ENCODE data around the gene FRAT2.

Gene FRAT2, protein sequence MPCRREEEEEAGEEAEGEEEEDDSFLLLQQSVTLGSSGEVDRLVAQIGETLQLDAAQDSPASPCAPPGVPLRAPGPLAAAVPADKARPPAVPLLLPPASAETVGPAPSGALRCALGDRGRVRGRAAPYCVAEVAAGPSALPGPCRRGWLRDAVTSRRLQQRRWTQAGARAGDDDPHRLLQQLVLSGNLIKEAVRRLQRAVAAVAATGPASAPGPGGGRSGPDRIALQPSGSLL

GRCh38 chr10:97334370-97335175 lies at the start of gene FRAT2:
Gene FRAT2 (minus strand): TSS chr10:97334729. CDS start chr10:97334572, 157 bp downstream.
- peak; percentile 92 for DNase-seq

DNA sequence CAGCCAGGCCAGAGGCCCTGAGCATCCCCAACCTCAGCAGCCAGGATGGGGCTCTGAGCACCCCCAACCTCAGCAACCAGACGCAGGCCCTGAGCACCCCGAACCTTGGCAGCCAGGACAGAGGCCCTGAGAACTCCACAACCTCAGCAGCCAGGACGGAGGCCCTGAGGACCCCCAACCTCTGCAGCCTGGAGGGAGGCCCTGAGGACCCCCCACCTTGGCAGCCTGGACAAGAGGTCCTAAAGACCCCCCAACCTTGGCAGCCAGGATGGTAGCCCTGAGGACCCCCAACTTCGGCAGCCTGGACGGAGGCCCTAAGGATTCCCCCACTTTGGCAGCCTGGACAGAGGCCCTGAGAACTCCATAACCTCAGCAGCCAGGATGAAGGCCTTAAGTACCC lies 49.6 kb upstream of the FRAT2 start:
- DNase-seq, result no peak

- no peak for DNase-seq
Measured at GRCh38 chr10:97383159-97383558, 48.6 kb upstream of the FRAT2 start.

DNA sequence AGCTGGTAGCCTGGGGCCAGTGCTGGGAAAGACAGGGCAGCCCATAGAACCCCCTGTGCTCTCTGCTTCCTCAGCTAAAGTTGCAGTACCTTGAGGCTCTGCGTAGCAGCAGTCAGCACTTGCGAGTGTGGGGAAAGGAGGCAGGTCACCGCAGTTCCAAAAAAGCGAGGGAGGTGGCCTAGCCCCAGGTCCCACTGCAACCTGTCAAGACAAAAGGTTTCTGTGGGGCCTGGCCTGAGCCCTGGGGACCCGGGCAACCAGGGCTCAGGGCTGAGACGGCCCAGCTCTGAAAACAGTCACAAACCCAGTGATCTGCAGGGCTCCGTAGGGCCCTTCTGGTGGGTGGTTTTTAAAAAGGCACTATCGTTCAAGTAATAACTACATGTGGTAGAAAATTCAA lies 47.1 kb upstream of the FRAT2 start:
- DNase-seq, result no peak

DNA sequence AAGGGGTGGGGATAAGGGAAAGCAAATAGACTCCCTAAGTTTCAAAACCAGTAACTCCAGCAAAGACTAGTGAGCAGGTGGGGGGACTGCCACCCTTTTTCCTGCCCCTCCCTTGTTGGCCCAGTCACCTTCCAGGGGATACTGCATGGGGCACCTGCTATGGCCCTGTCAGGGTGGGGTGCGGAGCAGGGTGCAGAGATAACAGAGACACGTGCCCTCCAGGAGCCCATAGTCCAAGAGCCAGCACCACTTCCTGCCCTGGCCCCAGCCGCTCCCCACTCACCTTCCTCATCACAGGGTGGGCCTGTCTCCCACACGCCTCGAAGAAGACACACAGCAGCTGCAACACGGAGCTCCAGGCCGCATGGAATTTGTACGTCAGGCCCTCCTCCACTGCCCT lies 46.0 kb upstream of the FRAT2 start:
- no peak for DNase-seq

DNA sequence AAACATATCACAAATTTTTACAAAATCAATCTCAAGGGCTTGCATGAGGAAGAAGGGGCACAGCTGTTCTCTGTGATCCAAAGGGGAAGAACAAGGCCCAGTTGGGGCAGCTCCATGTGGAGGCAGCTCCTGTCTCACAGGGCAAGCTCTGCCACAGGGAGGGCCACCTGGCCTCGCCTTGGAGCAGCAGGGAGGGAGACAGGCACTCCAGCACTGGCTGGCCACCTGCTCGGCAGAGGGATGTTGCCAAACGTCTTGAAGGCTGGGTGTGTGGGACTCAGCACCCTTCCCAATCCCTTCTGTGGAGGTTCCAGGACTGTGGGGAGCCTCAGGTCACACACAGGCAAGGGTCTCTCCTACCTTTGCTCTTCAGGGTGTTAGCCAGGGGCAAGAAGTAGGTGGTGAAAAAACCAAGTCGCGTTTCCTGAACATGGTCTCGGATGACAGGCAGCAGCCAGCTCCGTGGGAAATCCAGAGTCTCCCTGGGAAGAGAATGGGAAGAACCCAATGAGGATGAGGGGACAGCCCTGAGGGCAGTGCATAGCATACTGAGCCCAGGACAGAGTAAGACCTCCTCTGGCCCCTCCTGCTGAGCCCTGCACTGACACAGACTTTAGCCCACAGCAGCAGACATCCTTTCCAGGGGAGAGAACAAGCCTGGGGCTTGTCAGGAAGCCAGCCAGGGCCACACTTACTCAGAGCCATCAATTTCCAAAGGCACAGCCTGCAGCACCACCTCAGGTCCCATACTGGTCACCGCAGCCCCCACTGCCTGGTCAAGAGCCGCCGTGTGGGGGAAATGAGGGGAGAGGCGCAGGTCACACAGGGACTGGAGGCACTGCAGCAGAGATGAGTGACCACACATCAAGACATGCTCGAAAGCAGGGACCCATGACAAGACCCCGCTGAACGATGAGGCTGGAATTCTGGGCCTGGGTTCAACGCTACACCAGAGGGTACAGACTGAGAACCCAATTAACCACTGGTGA lies 44.7 kb upstream of the FRAT2 start:
- DNase-seq, result no peak

- DNase-seq, result no peak
Measured at GRCh38 chr10:97376413-97376812, 41.9 kb upstream of the FRAT2 start.

DNA sequence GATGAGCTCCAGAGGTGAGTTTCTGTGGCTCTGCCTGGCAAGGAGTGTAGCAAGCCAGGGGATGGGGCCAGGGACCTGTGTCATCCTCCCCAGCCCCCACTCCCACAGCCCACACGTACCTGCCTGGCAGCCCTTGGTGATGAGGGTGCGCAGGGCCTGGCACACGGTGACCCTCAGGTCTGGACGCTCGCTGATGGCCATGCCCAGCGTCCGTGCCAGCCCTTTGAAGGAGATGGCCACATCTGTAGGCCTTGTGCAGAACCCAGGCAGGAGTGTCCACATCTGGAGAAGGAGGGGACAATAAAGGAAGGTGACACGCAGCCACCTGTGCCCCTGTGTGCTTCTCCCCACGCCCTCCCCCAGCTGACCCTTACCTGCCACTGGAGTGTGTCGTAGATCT lies 38.9 kb upstream of the FRAT2 start:
- DNase-seq, result no peak

GRCh38 chr10:97372233-97372875 lies 37.8 kb upstream of the FRAT2 start:
- DNase-seq, result no peak

- DNase-seq, result no peak
Measured at GRCh38 chr10:97371696-97372095, 37.2 kb upstream of the FRAT2 start.

GRCh38 chr10:97367126-97367649 lies 32.7 kb upstream of the FRAT2 start:
- no peak for DNase-seq

GRCh38 chr10:97366572-97366971 lies 32.0 kb upstream of the FRAT2 start:
- no peak for DNase-seq

DNA sequence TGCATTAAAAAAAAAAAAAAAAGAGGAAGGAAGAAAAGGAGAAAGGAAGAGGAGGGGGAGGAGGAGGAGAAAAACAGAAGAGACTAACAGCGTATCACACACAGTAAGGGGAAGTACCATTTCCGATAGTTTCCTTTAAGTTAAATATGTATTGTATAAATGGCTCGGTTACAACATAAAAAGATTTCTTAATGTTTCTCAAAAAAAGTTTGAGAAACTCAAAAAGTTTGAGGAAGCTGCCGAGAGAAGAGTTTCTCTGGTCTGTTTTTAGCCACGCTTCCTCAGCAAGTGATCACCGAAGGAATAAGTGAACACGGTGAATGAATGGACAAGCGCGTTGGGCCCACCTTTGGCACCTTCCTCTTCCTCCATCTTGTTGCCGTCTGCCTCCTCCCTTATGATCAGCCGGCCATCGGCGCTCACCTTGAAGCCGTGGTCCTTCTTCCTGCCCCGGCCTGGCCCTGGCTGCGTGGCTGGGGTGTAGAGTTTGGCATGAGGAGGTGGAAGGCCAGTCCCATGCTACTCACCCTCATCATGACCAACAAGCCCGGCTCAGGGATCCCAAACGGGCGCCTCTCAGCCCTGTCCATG lies 31.3 kb upstream of the FRAT2 start:
- DNase-seq, result no peak

GRCh38 chr10:97363071-97363470 lies 28.5 kb upstream of the FRAT2 start:
- no peak for DNase-seq

GRCh38 chr10:97362310-97363033 lies 27.9 kb upstream of the FRAT2 start:
- DNase-seq, result no peak

DNA sequence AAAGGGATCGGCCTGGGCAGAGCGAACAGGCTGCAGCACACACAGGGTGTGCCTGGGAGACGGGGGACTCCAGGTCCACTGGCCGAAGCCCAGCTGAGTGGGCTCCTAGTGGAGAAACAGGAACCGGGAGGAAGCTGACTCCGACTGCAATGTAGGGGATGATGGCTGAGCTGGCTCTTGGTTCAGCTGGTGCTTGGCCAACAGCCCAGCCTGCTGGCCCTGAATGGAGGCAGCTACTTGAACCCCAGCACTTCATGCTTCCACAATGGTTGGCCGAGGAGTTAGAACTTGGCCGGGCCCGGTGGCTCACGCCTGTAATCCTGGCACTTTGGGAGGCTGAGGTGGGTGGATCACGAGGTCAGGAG lies 27.0 kb upstream of the FRAT2 start:
- no peak for DNase-seq

- no peak for DNase-seq
Measured at GRCh38 chr10:97360705-97361536, 26.4 kb upstream of the FRAT2 start.

GRCh38 chr10:97358781-97359180 lies 24.3 kb upstream of the FRAT2 start:
- no peak for DNase-seq

DNA sequence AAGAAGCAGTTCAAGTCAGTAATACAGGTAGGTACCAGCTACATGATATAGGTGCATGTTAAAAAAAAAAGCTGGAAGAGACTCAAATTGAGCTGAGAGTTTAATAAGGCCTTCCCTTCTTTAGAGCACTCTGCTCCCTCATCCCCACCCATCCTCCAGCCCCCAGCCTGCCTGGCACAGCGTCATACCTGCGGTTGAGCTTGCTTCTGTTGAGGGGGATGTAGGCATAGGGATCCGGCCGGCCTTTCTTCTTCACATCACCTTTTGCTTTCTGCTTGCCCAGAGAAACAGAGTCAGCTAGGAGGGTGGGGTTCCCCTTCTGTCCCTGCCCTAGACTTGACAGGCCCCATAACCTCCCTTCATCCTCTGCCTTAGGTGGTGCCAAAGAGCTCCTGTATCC lies 23.8 kb upstream of the FRAT2 start:
- DNase-seq, result no peak

DNA sequence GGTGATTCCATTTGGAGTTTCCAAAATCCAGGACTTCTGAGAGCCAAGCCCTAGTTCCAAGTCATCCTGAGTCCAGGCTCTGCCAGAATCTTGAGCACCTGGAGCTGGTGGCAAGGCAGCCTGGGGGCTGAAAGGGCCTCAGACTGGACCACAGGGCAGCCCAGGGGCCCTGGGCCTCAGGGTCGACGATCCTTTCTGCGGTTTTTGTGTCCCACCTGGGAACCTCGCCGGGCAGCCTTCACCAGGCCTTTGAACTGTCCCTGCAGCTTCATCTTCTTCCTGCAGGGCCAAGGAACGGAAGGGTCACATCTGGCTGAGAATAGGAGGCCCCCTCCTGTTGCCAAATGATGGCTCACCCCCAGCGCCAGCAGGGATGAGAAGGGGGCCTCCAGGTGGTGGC lies 22.4 kb upstream of the FRAT2 start:
- DNase-seq, result no peak

Measured in activated T-cell treated with anti-CD3 and anti-CD28 coated beads, Interleukin-2, amount 50 U/mL, for 48 hours (primary cell).